Liver (tissue), 9 donors: ENCODE measurements around the gene PARD3. TPM values are rescaled to one million over a fixed set of nuclear protein-coding genes. Genes with fewer than 3 reads are reported as not detected.
A peak's percentile ranks its signal among the peaks of the same experiment; 100 is the strongest.

Experiments
- DNase-seq: peaks from one replicate; pipeline ENCODE4 v3.0.0-alpha.2; 2017; ENCODE audit warnings: low spot score
- H3K27ac ChIP-seq, 2 donors: one replicate each; pipeline ENCODE4 v1.7.0; 2013; ENCODE audit warnings: inconsistent platforms in 2 of 2, low read length in 2 of 2, control low read depth in 1 of 2, low read depth in 1 of 2, mild to moderate bottlenecking in 1 of 2
- H3K27me3 ChIP-seq, 4 donors: one replicate each; pipeline versions ENCODE4 v1.6.1 to v1.7.0; 2013; ENCODE audit warnings: low read length in 3 of 4, inconsistent platforms in 1 of 4, mild to moderate bottlenecking in 1 of 4, moderate library complexity in 1 of 4; ENCODE audit not compliant: control insufficient read depth in 4 of 4, insufficient read depth in 4 of 4
- H3K36me3 ChIP-seq, 4 donors: one replicate each; pipeline versions ENCODE4 v1.6.1 to v1.7.0; 2013; ENCODE audit warnings: low read length in 3 of 4, mild to moderate bottlenecking in 3 of 4, low read depth in 1 of 4, moderate library complexity in 1 of 4; ENCODE audit not compliant: control insufficient read depth in 4 of 4, insufficient read depth in 3 of 4
- H3K4me1 ChIP-seq, 4 donors: one replicate each; pipeline versions ENCODE4 v1.6.1 to v1.7.0; 2013; ENCODE audit warnings: low read length in 3 of 4, mild to moderate bottlenecking in 3 of 4, moderate library complexity in 1 of 4; ENCODE audit not compliant: control insufficient read depth in 4 of 4, insufficient read depth in 4 of 4
- H3K4me3 ChIP-seq, 3 donors: one replicate each; pipeline versions ENCODE4 v1.6.1 to v1.7.0; 2013; ENCODE audit warnings: low read length in 3 of 3, control low read depth in 1 of 3, low read depth in 1 of 3, mild to moderate bottlenecking in 1 of 3
- H3K9ac ChIP-seq, 2 donors: one replicate each; pipeline ENCODE4 v1.7.0; 2013; ENCODE audit warnings: low read length in 2 of 2, mild to moderate bottlenecking in 2 of 2, moderate library complexity in 2 of 2, control low read depth in 1 of 2, low read depth in 1 of 2
- H3K9me3 ChIP-seq, 4 donors: one replicate each; pipeline versions ENCODE4 v1.6.1 to v1.7.0; 2013; ENCODE audit warnings: low read length in 3 of 4; ENCODE audit not compliant: control insufficient read depth in 4 of 4
- CTCF ChIP-seq: fragments of 150-350 bp; IDR thresholded peaks from 2 replicates; pipeline ENCODE4 v1.5.1; 2017; ENCODE audit warnings: improper control_type of control experiment, low read depth, low read length; ENCODE audit not compliant: missing input control
- EGR1 ChIP-seq, 2 donors: IDR thresholded peaks; 2 replicates each; pipeline ENCODE4 v1.6.1; 2016 to 2018; ENCODE audit warnings: antibody characterized with exemption in 2 of 2, low read depth in 2 of 2
- FOXA1 ChIP-seq: IDR thresholded peaks from 2 replicates; pipeline ENCODE4 v1.6.1; 2016; ENCODE audit warnings: antibody characterized with exemption
- FOXA2 ChIP-seq: IDR thresholded peaks from 2 replicates; pipeline ENCODE4 v1.6.1; 2016; ENCODE audit warnings: antibody characterized with exemption
- GABPA ChIP-seq, 2 donors: IDR thresholded peaks in 1 of 2; conservative IDR thresholded peaks in 1 of 2; 2 replicates each; pipeline ENCODE4 v1.6.1; 2016; ENCODE audit warnings: antibody characterized with exemption in 2 of 2, mild to moderate bottlenecking in 1 of 2, moderate library complexity in 1 of 2
- HNF4A ChIP-seq, 2 donors: conservative IDR thresholded peaks; 2 replicates each; pipeline ENCODE4 v1.6.1; 2016; ENCODE audit warnings: antibody characterized with exemption in 2 of 2, mild to moderate bottlenecking in 2 of 2
- HNF4G ChIP-seq: IDR thresholded peaks from 2 replicates; pipeline ENCODE4 v1.6.1; 2016; ENCODE audit warnings: antibody characterized with exemption
- JUND ChIP-seq, 2 donors: IDR thresholded peaks; 2 replicates each; pipeline ENCODE4 v1.6.1; 2016; ENCODE audit warnings: antibody characterized with exemption in 2 of 2
- MAX ChIP-seq: IDR thresholded peaks from 2 replicates; pipeline ENCODE4 v1.6.1; 2016; ENCODE audit warnings: antibody characterized with exemption
- RAD21 ChIP-seq, 2 donors: IDR thresholded peaks; 2 replicates each; pipeline ENCODE4 v1.6.1; 2016; ENCODE audit warnings: antibody characterized with exemption in 2 of 2, mild to moderate bottlenecking in 2 of 2
- REST ChIP-seq: IDR thresholded peaks from 2 replicates; pipeline ENCODE4 v1.6.1; 2016; ENCODE audit warnings: antibody characterized with exemption, mild to moderate bottlenecking
- RXRA ChIP-seq, 2 donors: IDR thresholded peaks; 2 replicates each; pipeline ENCODE4 v1.6.1; 2017 to 2018; ENCODE audit warnings: antibody characterized with exemption in 2 of 2, mild to moderate bottlenecking in 1 of 2
- ZBTB33 ChIP-seq: IDR thresholded peaks from 2 replicates; pipeline ENCODE4 v1.6.1; 2016; ENCODE audit warnings: antibody characterized with exemption
- WGBS: extraction: QIAGEN DNeasy Blood & Tissue Kit; methylation state at CpG from one replicate; pipeline ENCODE4 v1.1.7; 2013; 5-methylcytosine and 5-hydroxymethylcytosine counted together
- polyA plus RNA-seq, 2 donors: library from polyadenylated mRNA; stranded (reverse) in 1 of 2; unstranded in 1 of 2; fragments of 200-250 nt in 1 of 2; fragments of >200 nt in 1 of 2; fragmentation: Nextera tagmentation in 1 of 2; extraction: Ambion mirVana in 1 of 2; gene quantifications; one replicate each; pipeline versions ENCODE4 v1.2.1 to v1.2.3, GENCODE V29; 2013 to 2015
- total RNA-seq, 2 donors: library from RNA; depleted of rRNA; stranded (reverse); fragments of >200 nt; gene quantifications; one replicate each; pipeline ENCODE4 v1.2.3, GENCODE V29; 2014
- donor health status: healthy.
- donor health status: healthy.
- donor health status: healthy.
- donor health status: healthy.
- donor health status: healthy.

Gene PARD3
- total and polyA plus RNA-seq, 4 donors = 12.3 to 43.8 (median 13.5) TPM

GRCh38 chr10:34216348-34216945 lies 598.6 kb downstream of the PARD3 start:
- H3K4me1 ChIP-seq = peaks cover 0 to 3% (median 2%) of the 10 kb centered on the region in 4 donors
- whole genome bisulfite sequencing = 56% methylated on average over 2 of the region's 2 CpGs
- no peaks in the 10 kb centered on the region for H3K9me3 ChIP-seq
- no peak overlapping the region for H3K27ac ChIP-seq
- no peak overlapping the region for H3K9ac ChIP-seq
- H3K36me3 ChIP-seq = no peaks in the 10 kb centered on the region
- DNase-seq = no peak
- no peaks in the 10 kb centered on the region for H3K27me3 ChIP-seq
- TF ChIP-seq FOXA2 (no peak), HNF4A (conservative IDR thresholded peaks at IDR 0.05) (peak in 1 of 2 donors; percentile 9), RAD21 (IDR thresholded peaks at IDR 0.05) (peak; percentile 7 to 43), GABPA (IDR thresholded peaks at IDR 0.05 in 1 of 2, conservative IDR thresholded peaks at IDR 0.05 in 1 of 2) (no peak), RXRA (IDR thresholded peaks at IDR 0.05) (peak; percentile 12 to 27), FOXA1 (no peak), CTCF (no peak), REST (no peak), MAX (no peak), HNF4G (no peak), EGR1 (IDR thresholded peaks at IDR 0.05; ENCODE audit: low read depth in 2 of 2) (no peak), JUND (IDR thresholded peaks at IDR 0.05) (no peak)
- H3K4me3 ChIP-seq = no peak overlapping the region

- H3K4me3 ChIP-seq = no peak overlapping the region
- H3K4me1 ChIP-seq = peaks cover 0 to 3% (median 2%) of the 10 kb centered on the region in 4 donors
- H3K9me3 ChIP-seq = no peaks in the 10 kb centered on the region
- H3K9ac ChIP-seq = no peak overlapping the region
- H3K27ac ChIP-seq = no peak overlapping the region
- 86% methylated on average over 5 of the region's 5 CpGs for WGBS
- DNase-seq = no peak
- TF ChIP-seq RAD21 (IDR thresholded peaks at IDR 0.05) = no peak
- no peak for TF ChIP-seq ZBTB33
- TF ChIP-seq FOXA2 = no peak
- TF ChIP-seq EGR1 (IDR thresholded peaks at IDR 0.05; ENCODE audit: low read depth in 2 of 2) = no peak
- no peak for TF ChIP-seq MAX
- no peak for TF ChIP-seq RXRA (IDR thresholded peaks at IDR 0.05)
- no peak for TF ChIP-seq FOXA1
- TF ChIP-seq GABPA (IDR thresholded peaks at IDR 0.05 in 1 of 2, conservative IDR thresholded peaks at IDR 0.05 in 1 of 2) = no peak
- no peak for TF ChIP-seq CTCF
- no peak for TF ChIP-seq HNF4G
- no peaks in the 10 kb centered on the region for H3K36me3 ChIP-seq
- no peaks in the 10 kb centered on the region for H3K27me3 ChIP-seq
These were observed 601.3 kb downstream of the PARD3 start for GRCh38 chr10:34213805-34214197.
